Mucosa of descending colon (tissue), 3 donors: ENCODE measurements around the gene IER3. TPM values are rescaled to one million over a fixed set of nuclear protein-coding genes. Genes with fewer than 3 reads are reported as not detected.
"Not testable (repeated sequence)": the region's sequence is repeated elsewhere in the genome, so short reads cannot be mapped to it uniquely, and the experiment has no call there.

ENCODE experiments used
- ATAC-seq: fragments of 200-7000 bp; cut with Tn5 transposase; one replicate; pipeline ENCODE4 v1.9.1; 2020; ENCODE audit warnings: mild to moderate bottlenecking, moderate library complexity
- DNase-seq, 3 donors: peaks; one replicate each; pipeline ENCODE4 v3.0.0-alpha.2; 2020
- H3K36me3 ChIP-seq: fragments of 200-600 bp; one replicate; pipeline ENCODE4 v1.8.0; 2021; ENCODE audit warnings: low read depth, mild to moderate bottlenecking
- H3K4me1 ChIP-seq: fragments of 200-600 bp; one replicate; pipeline ENCODE4 v1.8.0; 2021; ENCODE audit warnings: low read depth, mild to moderate bottlenecking
- H3K4me3 ChIP-seq: fragments of 200-600 bp; one replicate; pipeline ENCODE4 v1.8.0; 2021; ENCODE audit warnings: mild to moderate bottlenecking
- H3K9me3 ChIP-seq: fragments of 200-600 bp; one replicate; pipeline ENCODE4 v1.8.0; 2021; ENCODE audit warnings: mild to moderate bottlenecking
- intact Hi-C, 2 donors: fragments of 100-400 bp; cut with DNase I in 1 of 2; cut with micrococcal nuclease in 1 of 2; formaldehyde crosslinking; loops; one replicate each; pipeline versions ENCODE4 v1.11.0 to v1.11.1; 2022; cut with DNase I, micrococcal nuclease
- total RNA-seq, 3 donors: library from RNA; stranded (reverse); fragmentation: NEBNext Ultra II Directional in 2 of 3; extraction: Animal tissue kit (Norgen Biotek cat#: 25700) in 2 of 3; gene quantifications; one replicate each; pipeline versions ENCODE4 v1.2.1 to v1.2.4, GENCODE V29; 2021 to 2023
- TF ChIP-seq, protein P1 (sequence below): fragments of 200-600 bp; IDR thresholded peaks from one replicate; pipeline ENCODE4 v1.8.0; 2022; ENCODE audit warnings: antibody characterized with exemption, mild to moderate bottlenecking
- donor health status: DM: no; HTN: no; CAD: no; lungs with moderate emphysema.
- donor health status: DM: no; HTN: no; CAD: no.
- donor health status: DM: no; HTN: yes; CAD: no.

IER3 gene
- total RNA-seq, 3 donors from 2014 or later = 64.0 to 183 (median 67.6) TPM

- TF ChIP-seq, protein P1, sequence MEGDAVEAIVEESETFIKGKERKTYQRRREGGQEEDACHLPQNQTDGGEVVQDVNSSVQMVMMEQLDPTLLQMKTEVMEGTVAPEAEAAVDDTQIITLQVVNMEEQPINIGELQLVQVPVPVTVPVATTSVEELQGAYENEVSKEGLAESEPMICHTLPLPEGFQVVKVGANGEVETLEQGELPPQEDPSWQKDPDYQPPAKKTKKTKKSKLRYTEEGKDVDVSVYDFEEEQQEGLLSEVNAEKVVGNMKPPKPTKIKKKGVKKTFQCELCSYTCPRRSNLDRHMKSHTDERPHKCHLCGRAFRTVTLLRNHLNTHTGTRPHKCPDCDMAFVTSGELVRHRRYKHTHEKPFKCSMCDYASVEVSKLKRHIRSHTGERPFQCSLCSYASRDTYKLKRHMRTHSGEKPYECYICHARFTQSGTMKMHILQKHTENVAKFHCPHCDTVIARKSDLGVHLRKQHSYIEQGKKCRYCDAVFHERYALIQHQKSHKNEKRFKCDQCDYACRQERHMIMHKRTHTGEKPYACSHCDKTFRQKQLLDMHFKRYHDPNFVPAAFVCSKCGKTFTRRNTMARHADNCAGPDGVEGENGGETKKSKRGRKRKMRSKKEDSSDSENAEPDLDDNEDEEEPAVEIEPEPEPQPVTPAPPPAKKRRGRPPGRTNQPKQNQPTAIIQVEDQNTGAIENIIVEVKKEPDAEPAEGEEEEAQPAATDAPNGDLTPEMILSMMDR = no peak
- intact Hi-C loops = no loop called here
- Histone ChIP-seq H3K36me3 (no peaks in the 10 kb centered on the region), H3K4me1 (peaks cover 8% of the 10 kb centered on the region), H3K9me3 (no peaks in the 10 kb centered on the region), H3K4me3 (no peak overlapping the region)
- ATAC-seq (peak; percentile 35), DNase-seq (no peak)
These were observed 18.8 kb upstream of the IER3 start for GRCh38 chr6:30763155-30763617.

DNA sequence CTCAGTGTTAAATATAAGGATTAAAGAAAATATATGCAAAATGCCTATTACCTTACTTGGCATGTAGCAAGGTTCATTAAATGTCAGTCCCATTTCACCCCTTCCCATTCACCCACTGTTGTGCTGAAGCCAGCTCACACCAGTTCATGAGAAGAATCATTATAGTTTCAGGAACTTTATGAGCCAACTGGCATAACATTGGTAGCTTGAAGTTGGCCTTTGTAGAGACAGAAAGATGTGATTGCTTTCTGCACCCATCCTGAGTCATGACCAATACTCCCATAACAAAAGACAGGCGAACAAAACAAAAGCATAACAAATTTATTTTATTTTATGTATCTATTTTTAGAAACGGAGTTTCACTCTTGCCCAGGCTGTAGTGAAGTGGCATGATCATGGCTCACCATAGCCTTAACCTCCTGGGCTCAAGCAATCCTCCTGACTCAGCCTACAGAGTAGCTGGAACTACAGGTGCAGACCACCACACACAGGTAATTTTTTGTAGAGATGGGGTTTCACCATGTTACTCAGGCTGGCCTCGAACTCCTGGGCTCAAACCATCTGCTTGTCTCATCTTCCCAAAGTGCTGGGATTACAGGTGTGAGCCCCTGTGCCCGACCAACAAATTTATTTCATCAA lies 17.6 kb upstream of the IER3 start:
- Histone ChIP-seq H3K36me3 (no peaks in the 10 kb centered on the region), H3K4me3 (no peak overlapping the region), H3K4me1 (peaks cover 8% of the 10 kb centered on the region), H3K9me3 (no peaks in the 10 kb centered on the region)
- TF ChIP-seq, protein P1 = no peak
- intact Hi-C loops = no loop called here
- DNase-seq (no peak), ATAC-seq (no peak)

DNA sequence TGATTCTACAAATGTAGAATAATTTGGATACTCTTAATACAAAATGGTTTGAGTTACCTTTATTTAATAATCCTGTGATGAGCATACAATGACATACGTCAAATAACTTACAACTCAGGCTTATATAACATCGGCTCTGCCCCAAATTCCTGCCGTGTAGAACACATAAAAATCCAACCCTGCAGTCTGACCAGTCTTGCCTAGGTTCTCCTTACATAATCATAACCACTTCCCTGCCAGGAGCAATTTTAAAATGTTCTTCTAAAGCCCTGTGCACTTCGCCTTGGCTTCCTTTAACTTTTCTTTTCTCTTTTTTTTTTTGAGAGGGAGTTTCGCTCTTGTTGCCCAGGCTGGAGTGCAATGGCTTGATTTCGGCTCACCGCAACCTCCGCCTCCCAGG lies 16.2 kb upstream of the IER3 start:
- Histone ChIP-seq H3K36me3 (no peaks in the 10 kb centered on the region), H3K4me1 (peaks cover 8% of the 10 kb centered on the region), H3K4me3 (no peak overlapping the region), H3K9me3 (no peaks in the 10 kb centered on the region)
- ATAC-seq (no peak), DNase-seq (no peak)
- intact Hi-C loops = no loop called here
- TF ChIP-seq, protein P1 = no peak

DNA sequence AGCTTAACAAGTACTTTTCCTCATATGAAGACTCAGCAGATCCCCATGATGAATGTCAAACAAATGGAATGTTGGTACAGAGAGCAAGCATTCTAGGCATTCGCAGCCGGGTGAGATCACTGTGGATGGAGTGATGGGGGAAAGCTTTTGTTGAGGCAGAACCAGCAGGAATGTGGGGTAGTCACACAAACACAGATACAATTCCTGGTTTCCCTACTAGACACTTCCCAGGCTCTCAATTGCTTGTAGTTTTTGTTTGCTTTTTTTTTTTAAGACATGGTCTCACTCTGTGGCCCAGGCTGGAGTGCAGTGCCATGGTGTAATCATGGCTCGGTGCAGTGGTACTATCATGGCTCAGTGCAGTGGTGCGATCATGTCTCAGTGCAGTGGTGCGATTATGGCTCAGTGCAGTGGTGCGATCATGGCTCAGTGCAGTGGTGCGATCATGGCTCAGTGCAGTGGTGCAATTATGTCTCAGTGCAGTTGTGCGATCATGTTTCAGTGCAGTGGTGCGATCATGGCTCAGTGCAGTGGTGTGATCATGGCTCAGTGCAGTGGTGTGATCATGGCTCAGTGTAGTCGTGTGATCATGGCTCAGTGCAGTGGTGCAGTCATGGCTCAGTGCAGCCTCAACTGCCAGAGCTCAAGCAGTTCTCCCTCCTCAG lies 15.4 kb upstream of the IER3 start:
- no peaks in the 10 kb centered on the region for H3K9me3 ChIP-seq
- intact Hi-C loops = no loop called here
- TF ChIP-seq, protein P1 = no peak
- H3K4me3 ChIP-seq = no peak overlapping the region
- no peak for DNase-seq
- no peak for ATAC-seq
- no peaks in the 10 kb centered on the region for H3K36me3 ChIP-seq
- H3K4me1 ChIP-seq = peaks cover 8% of the 10 kb centered on the region

DNA sequence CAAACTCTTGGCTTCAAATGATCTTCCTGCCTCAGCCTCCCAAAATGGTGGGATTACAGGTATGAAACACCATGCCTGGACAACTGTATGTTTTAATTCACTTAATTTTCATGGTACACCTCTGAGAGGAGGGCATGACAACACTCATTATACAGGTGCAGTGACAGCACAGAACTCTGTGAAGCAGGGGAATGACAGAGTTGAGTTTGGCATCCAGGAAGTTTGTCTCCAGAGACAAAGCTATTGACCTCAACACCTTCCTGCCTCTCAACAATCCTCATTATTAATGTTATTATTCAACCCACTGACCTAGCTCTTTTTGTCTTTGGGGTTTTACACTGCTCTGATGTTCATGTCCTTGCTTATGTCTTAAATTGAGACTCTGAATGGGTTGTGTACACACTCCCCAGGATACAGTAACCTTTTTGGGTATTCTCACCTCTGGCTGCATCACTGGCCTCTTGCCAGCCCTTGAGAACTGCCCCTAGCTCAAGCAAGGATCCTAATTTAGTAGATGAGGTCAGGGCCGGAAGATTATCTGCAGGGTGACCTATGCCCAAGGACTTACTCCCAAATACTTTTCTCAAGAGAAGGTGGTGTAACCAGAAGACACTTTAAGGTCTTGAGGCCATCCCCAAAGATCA lies 13.0 kb upstream of the IER3 start:
- DNase-seq (no peak), ATAC-seq (no peak)
- no peaks in the 10 kb centered on the region for H3K4me1 ChIP-seq
- no peaks in the 10 kb centered on the region for H3K9me3 ChIP-seq
- intact Hi-C loops = no loop called here
- TF ChIP-seq, protein P1 = no peak
- H3K36me3 ChIP-seq = no peaks in the 10 kb centered on the region
- no peak overlapping the region for H3K4me3 ChIP-seq

- H3K4me1 ChIP-seq, DNase-seq, intact Hi-C loops, H3K9me3 ChIP-seq, H3K36me3 ChIP-seq, H3K4me3 ChIP-seq, ATAC-seq: not testable (repeated sequence)
These were observed 12.2 kb upstream of the IER3 start for GRCh38 chr6:30756405-30757003.
